HG03565 (cell line): ENCODE data around the gene BCAM.
"Not testable (repeated sequence)": the region's sequence is repeated elsewhere in the genome, so short reads cannot be mapped to it uniquely, and the experiment has no call there.

Experiments used
- ATAC-seq: cut with Tn5 transposase; IDR thresholded peaks from one replicate; pipeline ENCODE4 v1.9.1; 2021; ENCODE audit warnings: mild to moderate bottlenecking, moderate library complexity; ENCODE audit not compliant: unreplicated experiment

BCAM gene

GRCh38 chr19:44847144-44848035 is 38.5 kb downstream of the BCAM start:
- no peak for ATAC-seq

- ATAC-seq: no peak
These were observed 39.3 kb downstream of the BCAM start for GRCh38 chr19:44848036-44848811.

GRCh38 chr19:44848812-44849447 is 40.0 kb downstream of the BCAM start:
- no peak for ATAC-seq

- ATAC-seq: no peak
These were observed 41.8 kb downstream of the BCAM start for GRCh38 chr19:44850641-44851109.

- ATAC-seq: no peak
These were observed 42.5 kb downstream of the BCAM start for GRCh38 chr19:44851427-44851826.

- ATAC-seq: no peak
These were observed 46.7 kb downstream of the BCAM start for GRCh38 chr19:44855606-44856005.

- ATAC-seq: no peak
These were observed 47.6 kb downstream of the BCAM start for GRCh38 chr19:44856421-44857083.

- no peak for ATAC-seq
These were observed 48.9 kb downstream of the BCAM start for GRCh38 chr19:44857837-44858236.

GRCh38 chr19:44861576-44861975 is 52.7 kb downstream of the BCAM start:
- not testable (repeated sequence) for ATAC-seq

GRCh38 chr19:44863990-44864389 is 55.1 kb downstream of the BCAM start:
- ATAC-seq: no peak

- ATAC-seq: no peak
These were observed 56.4 kb downstream of the BCAM start for GRCh38 chr19:44865196-44865767.

GRCh38 chr19:44866664-44867063 is 57.8 kb downstream of the BCAM start:
- no peak for ATAC-seq

GRCh38 chr19:44867578-44867977 is 58.7 kb downstream of the BCAM start:
- no peak for ATAC-seq

- no peak for ATAC-seq
These were observed 61.0 kb downstream of the BCAM start for GRCh38 chr19:44869733-44870470.
